H1 (cell line): ENCODE results near the gene SMURF2. TPM values are rescaled to one million over a fixed set of nuclear protein-coding genes. Genes with fewer than 3 reads are reported as not detected.

Experiments
- CTCF ChIA-PET: fragments of 300-600 bp; sonication (Branson Sonifier 250); formaldehyde crosslinking; loops from one replicate; lab custom pipeline; 2021; ENCODE audit not compliant: partially characterized antibody; lab: Charles Lee
- POLR2A ChIA-PET: fragments of 300-600 bp; sonication (Branson Sonifier 250); formaldehyde crosslinking; loops from one replicate; lab custom pipeline; 2021; ENCODE audit warnings: inconsistent platforms; ENCODE audit not compliant: partially characterized antibody; lab: Charles Lee
- DNase-seq, 2 experiments: peaks; one replicate each; pipeline versions ENCODE4 v3.0.0 to v3.0.0-alpha.2; 2010 to 2022; ENCODE audit warnings: low spot score in 2 of 2, low read depth in 1 of 2, mixed read lengths in 1 of 2
- FAIRE-seq: peaks from 2 replicates; lab custom pipeline; 2011; peaks lifted over from hg19 to GRCh38; lab: Jason Lieb, UNC
- H2AFZ ChIP-seq: 2 replicates; pipeline ENCODE4 v1.8.1; 2012; ENCODE audit warnings: low read length, inconsistent platforms
- H2AK5ac ChIP-seq: 2 replicates; pipeline ENCODE4 v1.6.1; 2013; ENCODE audit warnings: low read depth, low read length
- H2BK120ac ChIP-seq: replicated peaks from 2 replicates; pipeline ENCODE3; 2013; ENCODE audit warnings: low read depth, low read length, inconsistent platforms
- H2BK12ac ChIP-seq: 2 replicates; pipeline ENCODE4 v1.6.1; 2013; ENCODE audit warnings: low read depth, low read length
- H2BK15ac ChIP-seq: 2 replicates; pipeline ENCODE4 v1.6.1; 2013; ENCODE audit warnings: low read length
- H2BK20ac ChIP-seq: 2 replicates; pipeline ENCODE4 v1.6.1; 2013; ENCODE audit warnings: low read length
- H2BK5ac ChIP-seq: 2 replicates; pipeline ENCODE4 v1.6.1; 2013; ENCODE audit warnings: low read depth, low read length
- H3K14ac ChIP-seq: 2 replicates; pipeline ENCODE4 v1.6.1; 2013; ENCODE audit warnings: inconsistent platforms; ENCODE audit not compliant: insufficient read length
- H3K18ac ChIP-seq: 2 replicates; pipeline ENCODE4 v1.6.1; 2013; ENCODE audit warnings: low read length; ENCODE audit errors: extremely low read depth
- H3K23ac ChIP-seq: 2 replicates; pipeline ENCODE4 v1.6.1; 2013; ENCODE audit warnings: inconsistent platforms; ENCODE audit not compliant: insufficient read length
- H3K23me2 ChIP-seq: 2 replicates; pipeline ENCODE4 v1.6.1; 2013; ENCODE audit warnings: low read depth, low read length
- H3K27ac ChIP-seq: 2 replicates; pipeline ENCODE4 v1.6.1; 2011; ENCODE audit warnings: low read depth, low read length, inconsistent platforms
- H3K27me3 ChIP-seq, 4 experiments: replicated peaks in 1 of 4; 1 replicate in 1 of 4; 2 replicates in 3 of 4; pipeline versions ENCODE4 v1.6.1 to v1.8.1; 2011 to 2013; ENCODE audit warnings: low read length in 3 of 4, mild to moderate bottlenecking in 3 of 4, inconsistent platforms in 2 of 4, mixed read lengths in 2 of 4, moderate library complexity in 1 of 4; ENCODE audit not compliant: control insufficient read depth in 3 of 4, insufficient read depth in 3 of 4; ENCODE audit errors: extremely low read depth in 1 of 4
- H3K36me3 ChIP-seq, 4 experiments: 2 replicates each; pipeline versions ENCODE4 v1.6.1 to v1.8.1; 2011 to 2013; ENCODE audit warnings: mild to moderate bottlenecking in 4 of 4, low read length in 3 of 4, moderate library complexity in 2 of 4, control low read depth in 1 of 4, inconsistent platforms in 1 of 4; ENCODE audit not compliant: insufficient read depth in 4 of 4, control insufficient read depth in 2 of 4
- H3K4ac ChIP-seq: replicated peaks from 2 replicates; pipeline ENCODE3; 2013; ENCODE audit warnings: low read length, low read depth, mixed read lengths, inconsistent platforms; ENCODE audit not compliant: insufficient read length
- H3K4me1 ChIP-seq, 4 experiments: replicated peaks in 1 of 4; 1 replicate in 1 of 4; 2 replicates in 3 of 4; pipeline versions ENCODE4 v1.6.1 to v1.8.1; 2011 to 2013; ENCODE audit warnings: low read length in 3 of 4, inconsistent platforms in 2 of 4, mixed read lengths in 1 of 4; ENCODE audit not compliant: insufficient read depth in 4 of 4, control insufficient read depth in 3 of 4
- H3K4me2 ChIP-seq, 2 experiments: 2 replicates each; pipeline versions ENCODE4 v1.6.1 to v1.8.1; 2011 to 2013; ENCODE audit warnings: low read depth in 2 of 2, low read length in 2 of 2, control low read depth in 1 of 2, inconsistent platforms in 1 of 2, mild to moderate bottlenecking in 1 of 2; ENCODE audit not compliant: insufficient read depth in 1 of 2
- H3K4me3 ChIP-seq, 4 experiments: fragments of 200-600, 300-600 bp in 1 of 4; sonication (generic), shearing (Covaris generic), sonication (Bioruptor Twin) in 1 of 4; 2 replicates each; pipeline versions ENCODE4 v1.5.1 to v1.8.1; 2011 to 2016; ENCODE audit warnings: low read length in 4 of 4, low read depth in 3 of 4, control low read depth in 2 of 4, inconsistent platforms in 2 of 4, mild to moderate bottlenecking in 2 of 4, mixed read lengths in 1 of 4, moderate library complexity in 1 of 4; ENCODE audit not compliant: insufficient read depth in 2 of 4; ENCODE audit errors: extremely low read depth in 1 of 4
- H3K56ac ChIP-seq: replicated peaks from 2 replicates; pipeline ENCODE3; 2013; ENCODE audit warnings: low read depth, mild to moderate bottlenecking, mixed read lengths, low read length, inconsistent platforms; ENCODE audit not compliant: insufficient read length
- H3K79me1 ChIP-seq: 2 replicates; pipeline ENCODE4 v1.6.1; 2013; ENCODE audit warnings: low read depth, low read length, control low read depth
- H3K79me2 ChIP-seq, 2 experiments: 2 replicates each; pipeline versions ENCODE4 v1.6.1 to v1.8.1; 2012 to 2013; ENCODE audit warnings: low read length in 2 of 2, mild to moderate bottlenecking in 2 of 2, inconsistent platforms in 1 of 2; ENCODE audit not compliant: insufficient read depth in 2 of 2, control insufficient read depth in 1 of 2
- H3K9ac ChIP-seq, 4 experiments: replicated peaks in 1 of 4; 1 replicate in 1 of 4; 2 replicates in 3 of 4; pipeline versions ENCODE4 v1.6.1 to v1.8.1; 2011 to 2013; ENCODE audit warnings: low read depth in 3 of 4, low read length in 3 of 4, control low read depth in 2 of 4, mild to moderate bottlenecking in 2 of 4, moderate library complexity in 2 of 4, inconsistent platforms in 1 of 4; ENCODE audit errors: extremely low read depth in 1 of 4
- H3K9me3 ChIP-seq, 2 experiments: 2 replicates each; pipeline versions ENCODE4 v1.6.1 to v1.8.1; 2012 to 2013; ENCODE audit warnings: mild to moderate bottlenecking in 2 of 2, moderate library complexity in 2 of 2, control low read depth in 1 of 2, inconsistent platforms in 1 of 2, low read depth in 1 of 2, low read length in 1 of 2, mixed read lengths in 1 of 2; ENCODE audit not compliant: insufficient read depth in 2 of 2
- H4K20me1 ChIP-seq, 2 experiments: replicated peaks in 1 of 2; 2 replicates each; pipeline versions ENCODE3 to v1.8.1; 2011 to 2013; ENCODE audit warnings: inconsistent platforms in 2 of 2, low read length in 2 of 2, mild to moderate bottlenecking in 1 of 2; ENCODE audit not compliant: insufficient read depth in 2 of 2, control insufficient read depth in 1 of 2
- H4K5ac ChIP-seq: 2 replicates; pipeline ENCODE4 v1.6.1; 2013; ENCODE audit warnings: low read length, low read depth, mixed read lengths, inconsistent platforms; ENCODE audit not compliant: insufficient read length
- H4K8ac ChIP-seq: 2 replicates; pipeline ENCODE4 v1.8.0; 2013; ENCODE audit warnings: mild to moderate bottlenecking, moderate library complexity, low read length, inconsistent platforms; ENCODE audit not compliant: insufficient read depth; ENCODE audit errors: extremely low read depth
- H4K91ac ChIP-seq: replicated peaks from 2 replicates; pipeline ENCODE3; 2013; ENCODE audit warnings: low read length, mixed read lengths, inconsistent platforms; ENCODE audit not compliant: insufficient read length
- MAFK ChIP-seq: IDR thresholded peaks from 2 replicates; pipeline ENCODE4 v1.6.1; 2012; ENCODE audit warnings: low read depth, mild to moderate bottlenecking, improper control_type of control experiment, low read length
- SIX5 ChIP-seq: IDR thresholded peaks from 2 replicates; pipeline ENCODE4 v1.6.1; 2011; ENCODE audit warnings: mild to moderate bottlenecking, low read depth, low read length
- SP1 ChIP-seq: IDR thresholded peaks from 2 replicates; pipeline ENCODE4 v1.6.1; 2011; ENCODE audit warnings: low read depth, low read length
- WGBS, 2 experiments: shearing (Covaris generic) in 1 of 2; methylation state at CpG; one replicate each; pipeline versions ENCODE4 v1.1.6 to v1.1.7; 2013 to 2015; ENCODE audit warnings: low lambda C conversion rate in 2 of 2, mixed read lengths in 2 of 2, inconsistent platforms in 1 of 2, low coverage in 1 of 2, missing lambda C conversion rate in 1 of 2; ENCODE audit not compliant: insufficient replicate concordance in 2 of 2, insufficient coverage in 1 of 2, insufficient read length in 1 of 2; ENCODE audit errors: extremely low coverage in 1 of 2, missing lambda C conversion rate in 1 of 2; 5-methylcytosine and 5-hydroxymethylcytosine counted together
- polyA plus RNA-seq, 7 experiments: library from polyadenylated mRNA; depleted of rRNA in 3 of 7; stranded (reverse) in 5 of 7; unstranded in 2 of 7; fragments of >200 nt in 5 of 7; fragments of 200-250 nt in 2 of 7; gene quantifications; 1 replicate in 5 of 7; 2 replicates in 1 of 7; 4 replicates in 1 of 7; pipeline versions ENCODE4 v1.2.1 to v1.2.3, GENCODE V29; 2011 to 2013; ENCODE audit warnings: missing spikeins in 2 of 7, mixed read lengths in 2 of 7
- total RNA-seq: library from RNA; stranded (reverse); fragmentation: NEBNext Ultra II Directional; extraction: Animal tissue kit (Norgen Biotek cat#: 25700); gene quantifications from 2 replicates; pipeline ENCODE4 v1.2.1, GENCODE V29; 2021

Gene SMURF2
- total and polyA plus RNA-seq, 2 of the 8 experiments (the other 6 are each of a cell fraction or from before 2014, with no cell fraction given): 7.2 to 29.2 TPM

- H3K36me3 ChIP-seq: no peaks in the 10 kb centered on the region
- no peak overlapping the region for H4K8ac ChIP-seq
- no peak overlapping the region for H3K14ac ChIP-seq
- no peak overlapping the region for H3K27ac ChIP-seq
- H3K9ac ChIP-seq: no peak overlapping the region
- no peak overlapping the region for H2AFZ ChIP-seq
- no peaks in the 10 kb centered on the region for H3K27me3 ChIP-seq
- CTCF ChIA-PET: interaction anchor here (0.6 to 1.1 kb wide), 2 partner anchors 14 to 805 kb away, joined by 3 to 4 read pairs; no protein-coding TSS in a partner anchor
- H4K91ac ChIP-seq: no peak overlapping the region
- H3K18ac ChIP-seq: no peak overlapping the region
- POLR2A ChIA-PET: no interaction called here
- H3K4ac ChIP-seq: no peak overlapping the region
- no peaks in the 10 kb centered on the region; a peak in 3 of 7 replicates for H3K4me1 ChIP-seq
- H4K20me1 ChIP-seq: no peaks in the 10 kb centered on the region
- no peaks in the 10 kb centered on the region for H3K23me2 ChIP-seq
- peaks cover 3 to 89% of the 10 kb centered on the region in 2 experiments; a peak in 3 of 4 replicates for H3K79me2 ChIP-seq
- no peak overlapping the region for H2BK120ac ChIP-seq
- H3K9me3 ChIP-seq: no peaks in the 10 kb centered on the region
- H3K79me1 ChIP-seq: no peaks in the 10 kb centered on the region
- DNase-seq: no peak
- no peak for FAIRE-seq
- WGBS, 2 experiments: 100% methylated on average over 2 of the region's 2 CpGs; no CpG with 5 or more reads in 1 of the 2 experiments
- H3K4me3 ChIP-seq: no peak overlapping the region
- no peak overlapping the region for H3K4me2 ChIP-seq
- H2BK5ac ChIP-seq: no peak overlapping the region
- H2AK5ac ChIP-seq: no peak overlapping the region
- H3K56ac ChIP-seq: no peak overlapping the region
- no peak overlapping the region for H3K23ac ChIP-seq
- no peak overlapping the region for H4K5ac ChIP-seq
- H2BK15ac ChIP-seq: no peak overlapping the region
- H2BK12ac ChIP-seq: no peak overlapping the region
- no peak overlapping the region for H2BK20ac ChIP-seq
- TF ChIP-seq SIX5: no peak
- no peak for TF ChIP-seq MAFK
- TF ChIP-seq SP1: no peak
These were observed 6.4 kb downstream of the SMURF2 start for GRCh38 chr17:64655704-64656103.
